GM15510 (cell line): Measurements from ENCODE around the gene CLEC18C.
"Not testable (repeated sequence)": the region's sequence is repeated elsewhere in the genome, so short reads cannot be mapped to it uniquely, and the experiment has no call there.

Source experiments
- POLR2A ChIP-seq: IDR thresholded peaks from 3 replicates; pipeline ENCODE4 v1.6.1; 2011; ENCODE audit warnings: borderline replicate concordance; ENCODE audit not compliant: insufficient read length; ENCODE audit errors: extremely low read depth

Gene CLEC18C

GRCh38 chr16:70173212-70173837 lies at the start of gene CLEC18C:
CLEC18C (plus strand) TSS chr16:70173787; CDS start chr16:70174279, 492 bp downstream.
- not testable (repeated sequence) for TF ChIP-seq POLR2A

GRCh38 chr16:70151391-70151790 lies 22.2 kb upstream of the CLEC18C start:
- TF ChIP-seq POLR2A: no peak

- no peak for TF ChIP-seq POLR2A
Measured at GRCh38 chr16:70151941-70152509, 21.6 kb upstream of the CLEC18C start.

GRCh38 chr16:70152578-70153302 lies 20.8 kb upstream of the CLEC18C start:
- no peak for TF ChIP-seq POLR2A

GRCh38 chr16:70156207-70156978 lies 17.2 kb upstream of the CLEC18C start:
- no peak for TF ChIP-seq POLR2A

GRCh38 chr16:70157105-70157476 lies 16.5 kb upstream of the CLEC18C start:
- no peak for TF ChIP-seq POLR2A

- TF ChIP-seq POLR2A: no peak
Measured at GRCh38 chr16:70157477-70158260, 15.9 kb upstream of the CLEC18C start.

GRCh38 chr16:70158261-70158939 lies 15.2 kb upstream of the CLEC18C start:
- TF ChIP-seq POLR2A: no peak

GRCh38 chr16:70159355-70160348 lies 13.9 kb upstream of the CLEC18C start:
- no peak for TF ChIP-seq POLR2A

GRCh38 chr16:70160388-70160787 lies 13.2 kb upstream of the CLEC18C start:
- no peak for TF ChIP-seq POLR2A

GRCh38 chr16:70160821-70161220 lies 12.8 kb upstream of the CLEC18C start:
- no peak for TF ChIP-seq POLR2A

- TF ChIP-seq POLR2A: no peak
Measured at GRCh38 chr16:70161350-70161749, 12.2 kb upstream of the CLEC18C start.

- no peak for TF ChIP-seq POLR2A
Measured at GRCh38 chr16:70162041-70162451, 11.5 kb upstream of the CLEC18C start.

GRCh38 chr16:70163596-70163995 lies 10.0 kb upstream of the CLEC18C start:
- no peak for TF ChIP-seq POLR2A
